Measurements from ENCODE around the gene EPB41L4B.
A peak's percentile ranks its signal among the peaks of the same experiment; 100 is the strongest.

The EPB41L4B gene

DNA sequence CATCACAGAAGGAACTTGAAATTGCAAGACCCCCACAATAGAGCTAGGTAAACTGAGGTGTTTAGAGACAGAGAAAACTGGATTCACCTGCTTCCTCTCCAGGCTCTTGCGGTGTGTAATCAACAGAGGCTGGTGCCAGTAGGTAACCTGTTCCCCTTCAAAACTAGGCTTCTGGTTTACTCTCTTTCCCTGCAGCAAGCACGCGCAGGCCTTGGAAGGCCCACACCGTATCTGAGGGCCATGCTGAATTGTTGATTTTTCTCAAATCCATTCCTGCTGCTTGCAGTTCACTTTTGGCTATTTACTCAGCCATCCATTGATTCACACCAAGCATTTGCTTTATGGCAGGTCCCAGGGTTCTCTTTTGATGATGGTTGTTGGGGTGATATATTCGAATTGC lies 153.1 kb downstream of the EPB41L4B start:
- DNase-seq (ENCODE audit: low read depth) = no peak
- no peak for TF ChIP-seq CTCF (conservative IDR thresholded peaks at IDR 0.05; ENCODE audit: low read depth, low read length)

GRCh38 chr9:109166771-109167601 lies 153.9 kb downstream of the EPB41L4B start, which contains the start of gene FRRS1L:
Gene FRRS1L (minus strand): TSS chr9:109167249. CDS start chr9:109167138, 111 bp downstream.
- TF ChIP-seq CTCF (conservative IDR thresholded peaks at IDR 0.05; ENCODE audit: low read depth, low read length) = no peak
- DNase-seq (ENCODE audit: low read depth) = no peak
- H3K4me3 ChIP-seq (ENCODE audit: low read length) = peak within 1 kb of the TSS; percentile 44

More for the DNA sequence above, 153.1 kb downstream of the EPB41L4B start:
- no peak overlapping the region for H3K4me3 ChIP-seq (ENCODE audit: low read length)

- no peak for TF ChIP-seq CTCF (conservative IDR thresholded peaks at IDR 0.05; ENCODE audit: low read depth, low read length)
- DNase-seq (ENCODE audit: low read depth) = no peak
- peak overlapping the region; percentile 14 for H3K4me3 ChIP-seq (ENCODE audit: low read length)
Measured at GRCh38 chr9:109166171-109166770, 154.6 kb downstream of the EPB41L4B start.

GRCh38 chr9:109164042-109164441 lies 156.8 kb downstream of the EPB41L4B start:
- no peak for TF ChIP-seq CTCF (conservative IDR thresholded peaks at IDR 0.05; ENCODE audit: low read depth, low read length)
- no peak for DNase-seq (ENCODE audit: low read depth)
- H3K4me3 ChIP-seq (ENCODE audit: low read length) = no peak overlapping the region

DNA sequence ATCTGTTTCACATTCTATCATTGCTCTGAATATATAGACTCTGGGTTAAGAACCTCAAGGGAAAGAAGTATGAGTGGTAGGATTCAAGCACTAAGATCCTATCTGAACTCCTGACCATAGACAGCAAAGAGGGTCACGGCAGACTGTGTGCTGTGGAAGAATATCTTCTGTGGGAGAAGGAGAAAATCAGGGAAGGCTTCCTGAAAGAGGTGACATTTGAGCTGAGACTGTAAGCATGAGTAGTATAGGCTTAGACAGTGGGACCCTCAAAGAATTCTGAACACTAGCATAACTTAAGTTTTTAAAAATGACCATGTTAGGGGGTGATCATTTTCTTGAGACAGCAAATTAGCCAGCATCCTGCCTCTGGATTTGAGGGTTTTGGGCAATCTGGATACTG lies 157.7 kb downstream of the EPB41L4B start:
- no peak for TF ChIP-seq CTCF (conservative IDR thresholded peaks at IDR 0.05; ENCODE audit: low read depth, low read length)
- no peak for DNase-seq (ENCODE audit: low read depth)
- H3K4me3 ChIP-seq (ENCODE audit: low read length) = no peak overlapping the region

DNA sequence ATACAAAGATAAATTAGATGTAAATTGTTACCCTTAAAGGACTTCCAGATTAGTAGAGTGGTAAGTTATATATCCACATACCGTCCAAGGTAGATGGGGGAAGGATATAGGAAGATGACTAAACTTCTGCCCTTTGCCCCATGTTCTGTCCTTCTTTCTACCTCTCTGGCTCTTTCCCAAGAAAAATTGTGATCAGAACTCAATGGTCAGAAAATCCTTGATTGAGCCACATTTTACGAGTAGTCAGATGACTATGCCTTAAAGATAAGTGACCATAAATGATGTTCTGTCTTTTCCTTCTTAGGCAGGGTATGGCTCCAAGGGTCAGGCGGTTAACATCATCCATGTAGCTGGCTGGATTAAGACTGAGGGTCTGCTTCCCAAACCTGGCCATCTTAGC lies 158.2 kb downstream of the EPB41L4B start:
- no peak for TF ChIP-seq CTCF (conservative IDR thresholded peaks at IDR 0.05; ENCODE audit: low read depth, low read length)
- H3K4me3 ChIP-seq (ENCODE audit: low read length) = no peak overlapping the region
- DNase-seq (ENCODE audit: low read depth) = no peak

GRCh38 chr9:109161471-109161870 lies 159.4 kb downstream of the EPB41L4B start:
- no peak for TF ChIP-seq CTCF (conservative IDR thresholded peaks at IDR 0.05; ENCODE audit: low read depth, low read length)
- H3K4me3 ChIP-seq (ENCODE audit: low read length) = no peak overlapping the region
- DNase-seq (ENCODE audit: low read depth) = no peak

All from retinal pigment epithelial cell (primary cell).